Activated naive CD4-positive, alpha-beta T cell treated with anti-CD3 and anti-CD28 coated beads for 36 hours (primary cell): ENCODE results near the gene LRRC66. TPM values are rescaled to one million over a fixed set of nuclear protein-coding genes. Genes with fewer than 3 reads are reported as not detected.

Source experiments
- CTCF ChIA-PET: fragments of 350-600 bp; sonication (Branson Sonifier 250); formaldehyde crosslinking; loops from one replicate; lab custom pipeline; 2021; ENCODE audit warnings: antibody characterized with exemption; lab: Charles Lee
- DNase-seq: peaks from one replicate; pipeline ENCODE4 v3.0.0-alpha.2; 2020
- H3K27ac Mint-ChIP-seq: one replicate; pipeline ENCODE4 v1.8.0; 2021; ENCODE audit warnings: mild to moderate bottlenecking, mixed read lengths
- H3K27me3 Mint-ChIP-seq: one replicate; pipeline ENCODE4 v1.8.0; 2021; ENCODE audit warnings: low read depth, mixed read lengths
- H3K36me3 Mint-ChIP-seq: one replicate; pipeline ENCODE4 v1.8.0; 2021; ENCODE audit warnings: low read depth, mixed read lengths
- H3K4me1 Mint-ChIP-seq: one replicate; pipeline ENCODE4 v1.8.0; 2021; ENCODE audit warnings: low read depth, mixed read lengths
- H3K4me3 Mint-ChIP-seq: one replicate; pipeline ENCODE4 v1.8.0; 2021; ENCODE audit warnings: mild to moderate bottlenecking, moderate library complexity, mixed read lengths
- H3K9me3 Mint-ChIP-seq: one replicate; pipeline ENCODE4 v1.8.0; 2021; ENCODE audit warnings: mixed read lengths
- intact Hi-C: fragments of 100-400 bp; cut with micrococcal nuclease; formaldehyde crosslinking; loops from one replicate; pipeline ENCODE4 v1.15.1; 2023
- total RNA-seq, 2 experiments: library from RNA; stranded (reverse); gene quantifications; one replicate each; pipeline ENCODE4 v1.2.3, GENCODE V29; 2021

Gene LRRC66
- total RNA-seq, 2 experiments from 2014 or later, result not detected

DNA sequence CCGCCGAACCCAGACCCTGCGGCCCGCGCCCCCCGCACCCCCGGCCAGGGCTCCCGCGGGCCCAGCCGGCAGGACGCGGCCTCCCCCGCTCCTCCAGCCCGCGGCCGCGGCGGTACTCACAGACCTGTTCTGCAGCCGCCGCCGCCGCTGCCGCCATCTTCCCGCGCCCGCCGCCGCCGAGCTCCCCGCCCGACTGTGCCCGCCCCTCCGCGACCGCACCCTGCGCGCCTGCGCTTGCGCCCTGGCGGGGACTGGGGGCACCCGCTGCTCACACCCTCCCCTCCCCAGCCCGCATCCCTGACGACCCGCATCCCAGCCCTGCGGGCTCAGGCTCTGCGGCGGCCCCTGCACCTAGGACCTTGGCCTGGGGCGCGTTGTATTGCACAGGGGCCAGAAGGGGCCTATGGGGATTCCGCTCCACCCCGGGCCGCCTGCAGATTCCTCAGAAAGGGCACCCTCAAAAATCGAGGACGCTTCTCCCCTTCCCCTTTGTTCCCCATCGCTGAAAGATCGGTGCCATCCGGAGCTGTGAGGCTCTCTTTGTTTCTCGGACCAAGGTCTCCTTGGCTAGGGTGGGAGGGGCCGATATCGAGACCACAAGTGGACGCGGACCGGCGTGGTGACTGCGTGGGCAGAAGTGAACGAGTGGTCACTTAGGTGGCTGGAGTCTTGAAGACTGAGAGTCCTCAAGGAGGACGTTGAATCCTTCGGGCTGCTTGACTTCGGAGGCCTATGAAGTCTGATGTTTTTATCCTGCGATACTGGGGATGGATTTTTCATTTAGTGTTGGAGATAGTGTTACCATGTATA, 18.1 kb upstream of the LRRC66 start, which contains the start of gene SGCB:
Gene SGCB, minus strand, starts transcription at position 197 of the 810 bp plus-strand sequence. Its CDS starts 40 bp downstream, at position 157.
- Mint-ChIP-seq H3K27ac (no peak within 1 kb of the TSS), H3K36me3 (no peaks in the 10 kb centered on the region), H3K9me3 (no peaks in the 10 kb centered on the region), H3K4me1 (peaks cover 20% of the 10 kb centered on the region), H3K4me3 (peak within 1 kb of the TSS; percentile 79), H3K27me3 (peaks cover 13% of the 10 kb centered on the region)
- intact Hi-C loops, result loop anchor here (1.0 to 10.0 kb wide), 2 partner anchors 195 to 676 kb away; partner anchors contain the start of gene DCUN1D4
- CTCF ChIA-PET, result interaction anchor here (1.1 to 1.5 kb wide), 3 partner anchors 10 to 142 kb away, joined by 3 read pairs; no protein-coding TSS in a partner anchor
- peak; percentile 66 for DNase-seq

DNA sequence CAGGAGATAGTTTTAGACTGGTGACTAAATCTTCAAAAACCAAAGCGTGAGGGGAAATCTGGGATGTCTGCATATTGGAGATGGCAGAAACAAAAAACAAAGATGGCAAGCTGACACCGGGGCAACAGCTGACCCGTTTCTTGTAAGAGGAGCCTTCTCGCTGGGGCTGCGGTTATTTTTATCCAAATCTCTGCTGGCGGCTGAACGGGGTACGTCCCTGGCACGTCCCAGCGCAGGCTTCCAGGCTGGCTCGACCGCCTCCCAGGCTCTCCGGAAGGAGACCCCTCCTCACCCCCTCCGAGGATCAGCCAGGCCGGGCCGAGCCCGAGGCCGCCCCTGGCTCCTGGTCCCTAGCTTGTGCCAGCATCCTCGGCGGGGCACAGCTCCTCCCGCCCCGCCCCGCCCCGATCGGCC, 17.5 kb upstream of the LRRC66 start:
- H3K4me1 Mint-ChIP-seq, result peaks cover 20% of the 10 kb centered on the region
- DNase-seq, result peak; percentile 48
- intact Hi-C loops, result loop anchor here (1.0 to 10.0 kb wide), 2 partner anchors 194 to 677 kb away; partner anchors contain the start of gene DCUN1D4
- H3K36me3 Mint-ChIP-seq, result no peaks in the 10 kb centered on the region
- H3K27ac Mint-ChIP-seq, result no peak overlapping the region
- H3K9me3 Mint-ChIP-seq, result no peaks in the 10 kb centered on the region
- H3K4me3 Mint-ChIP-seq, result peak overlapping the region; percentile 79
- H3K27me3 Mint-ChIP-seq, result peaks cover 11% of the 10 kb centered on the region
- CTCF ChIA-PET, result interaction anchor here (1.1 to 1.5 kb wide), 3 partner anchors 9 to 142 kb away, joined by 3 read pairs; no protein-coding TSS in a partner anchor

DNA sequence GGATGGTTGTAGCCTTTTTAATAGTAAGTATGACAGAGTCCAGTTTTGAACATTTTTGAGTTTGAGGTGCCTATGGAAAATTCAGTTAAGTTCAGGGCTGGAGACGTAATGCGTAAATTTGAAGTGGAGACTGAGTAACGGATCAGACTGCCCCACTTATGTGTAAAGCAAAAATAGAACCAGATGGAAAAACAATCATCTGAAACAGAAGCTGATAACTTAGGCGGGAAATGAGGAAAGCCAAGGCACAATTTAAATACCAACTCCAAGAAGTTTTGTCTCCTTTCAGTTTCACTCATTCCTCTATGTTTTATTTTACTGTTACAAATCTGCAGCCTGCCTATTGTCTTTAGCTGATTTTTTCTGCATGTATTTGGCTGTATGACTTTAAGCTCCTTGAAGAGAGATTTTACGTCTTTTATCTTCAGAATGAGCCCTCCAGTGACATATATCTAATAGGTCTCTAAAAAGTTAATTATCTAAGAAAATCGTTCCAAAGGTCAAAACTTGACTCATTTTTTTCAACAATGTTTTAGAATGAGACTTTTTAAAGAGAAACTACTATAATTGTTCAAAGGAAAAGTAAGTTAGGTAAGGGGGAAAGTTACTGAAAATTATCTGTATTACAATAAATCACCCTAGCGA, 16.8 kb upstream of the LRRC66 start:
- no peaks in the 10 kb centered on the region for H3K9me3 Mint-ChIP-seq
- peaks cover 20% of the 10 kb centered on the region for H3K4me1 Mint-ChIP-seq
- H3K27ac Mint-ChIP-seq, result no peak overlapping the region
- H3K4me3 Mint-ChIP-seq, result peak overlapping the region; percentile 79
- no peaks in the 10 kb centered on the region for H3K36me3 Mint-ChIP-seq
- no peak for DNase-seq
- CTCF ChIA-PET, result interaction anchor here (1.5 kb wide), 1 partner anchor 141 kb away, joined by 3 read pairs; no protein-coding TSS in a partner anchor
- H3K27me3 Mint-ChIP-seq, result peaks cover 6% of the 10 kb centered on the region
- intact Hi-C loops, result loop anchor here (10.0 kb wide), 1 partner anchor 678 kb away; no protein-coding TSS in a partner anchor

DNA sequence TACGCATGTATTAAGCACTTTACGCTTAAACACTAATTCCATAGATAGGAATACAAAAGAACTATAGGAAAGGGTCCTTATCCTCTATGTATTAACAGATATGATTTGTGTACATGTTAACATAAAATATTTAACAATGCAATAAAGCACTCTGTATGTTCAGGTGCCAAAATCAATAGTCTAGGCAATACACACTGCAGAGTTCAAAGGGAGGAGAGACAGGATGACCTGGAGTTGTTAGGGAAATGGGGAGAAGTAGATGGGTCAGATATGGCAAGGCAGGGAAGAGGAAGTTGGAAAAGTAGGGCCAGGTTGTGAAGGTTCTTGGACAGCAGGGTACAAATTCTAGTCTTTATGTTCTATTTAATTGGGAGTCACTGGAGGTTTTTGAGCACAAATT, 15.0 kb upstream of the LRRC66 start:
- CTCF ChIA-PET, result no interaction called here
- no peaks in the 10 kb centered on the region for H3K9me3 Mint-ChIP-seq
- peaks cover 1% of the 10 kb centered on the region for H3K36me3 Mint-ChIP-seq
- H3K4me1 Mint-ChIP-seq, result peaks cover 20% of the 10 kb centered on the region
- DNase-seq, result no peak
- intact Hi-C loops, result loop anchor here (10.0 kb wide), 1 partner anchor 680 kb away; no protein-coding TSS in a partner anchor
- peaks cover 2% of the 10 kb centered on the region for H3K27me3 Mint-ChIP-seq
- no peak overlapping the region for H3K27ac Mint-ChIP-seq
- no peak overlapping the region for H3K4me3 Mint-ChIP-seq

GRCh38 chr4:52032005-52032404, 11.8 kb upstream of the LRRC66 start:
- CTCF ChIA-PET, result no interaction called here
- intact Hi-C loops, result loop anchor here (10.0 kb wide), 1 partner anchor 683 kb away; no protein-coding TSS in a partner anchor

GRCh38 chr4:52028970-52029369, 8.8 kb upstream of the LRRC66 start:
- Mint-ChIP-seq H3K4me1 (no peaks in the 10 kb centered on the region), H3K4me3 (no peak overlapping the region), H3K27ac (no peak overlapping the region), H3K27me3 (no peaks in the 10 kb centered on the region), H3K36me3 (peaks cover 10% of the 10 kb centered on the region), H3K9me3 (no peaks in the 10 kb centered on the region)
- CTCF ChIA-PET, result interaction anchor here (1.0 kb wide), 1 partner anchor 9 kb away, joined by 3 read pairs; the partner anchor contains the start of gene SGCB
- DNase-seq, result no peak
- intact Hi-C loops, result no loop called here

More at GRCh38 chr4:52032005-52032404, 11.8 kb upstream of the LRRC66 start:
- Mint-ChIP-seq H3K27me3 (no peaks in the 10 kb centered on the region), H3K36me3 (peaks cover 9% of the 10 kb centered on the region), H3K27ac (no peak overlapping the region), H3K4me1 (peaks cover 9% of the 10 kb centered on the region), H3K9me3 (no peaks in the 10 kb centered on the region), H3K4me3 (no peak overlapping the region)
- DNase-seq, result no peak

DNA sequence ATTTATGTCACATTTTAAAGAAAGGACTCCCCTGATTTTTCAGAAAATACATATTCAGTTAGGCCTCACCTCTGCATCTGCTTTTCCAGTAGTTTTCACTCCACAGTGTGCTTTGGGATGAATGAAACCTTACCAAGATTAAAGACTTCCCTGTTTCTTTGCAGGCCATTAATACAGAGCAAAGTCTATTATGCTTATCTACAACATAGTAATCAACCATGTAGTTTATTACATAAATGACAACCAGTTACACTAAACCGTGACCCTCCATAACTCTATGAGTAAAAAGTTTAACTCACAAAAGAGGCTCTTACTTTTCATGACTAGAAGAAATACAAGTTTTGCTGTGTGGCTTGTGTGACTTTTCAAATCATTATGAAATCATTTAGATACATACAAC, 2.3 kb downstream of the LRRC66 start:
- no peak overlapping the region for H3K4me3 Mint-ChIP-seq
- no peak for DNase-seq
- H3K9me3 Mint-ChIP-seq, result no peaks in the 10 kb centered on the region
- no peak overlapping the region for H3K27ac Mint-ChIP-seq
- no peaks in the 10 kb centered on the region for H3K4me1 Mint-ChIP-seq
- peaks cover 1% of the 10 kb centered on the region for H3K36me3 Mint-ChIP-seq
- CTCF ChIA-PET, result no interaction called here
- no peaks in the 10 kb centered on the region for H3K27me3 Mint-ChIP-seq
- intact Hi-C loops, result no loop called here

DNA sequence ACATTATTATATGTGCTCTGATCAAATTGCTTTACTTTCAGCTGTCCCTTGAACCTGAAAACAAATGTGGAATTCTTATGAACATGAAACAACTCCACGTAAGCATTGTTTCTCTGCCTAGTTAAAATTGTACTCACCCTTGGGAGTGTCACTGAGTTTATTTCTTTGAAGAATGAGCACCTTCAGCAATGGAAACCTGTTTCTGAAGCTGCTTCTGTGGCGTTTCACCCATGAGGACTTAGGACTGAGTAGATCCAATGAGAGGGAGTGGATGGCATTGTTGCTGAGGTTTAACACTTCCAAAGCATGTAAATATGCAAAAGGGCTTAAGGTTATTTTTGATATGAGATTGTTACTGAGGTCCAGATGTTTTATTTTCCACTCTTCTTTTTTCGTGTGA, 3.2 kb downstream of the LRRC66 start:
- H3K27me3 Mint-ChIP-seq, result no peaks in the 10 kb centered on the region
- intact Hi-C loops, result no loop called here
- no peaks in the 10 kb centered on the region for H3K9me3 Mint-ChIP-seq
- DNase-seq, result no peak
- CTCF ChIA-PET, result no interaction called here
- H3K27ac Mint-ChIP-seq, result no peak overlapping the region
- no peaks in the 10 kb centered on the region for H3K4me1 Mint-ChIP-seq
- H3K36me3 Mint-ChIP-seq, result no peaks in the 10 kb centered on the region
- H3K4me3 Mint-ChIP-seq, result no peak overlapping the region

DNA sequence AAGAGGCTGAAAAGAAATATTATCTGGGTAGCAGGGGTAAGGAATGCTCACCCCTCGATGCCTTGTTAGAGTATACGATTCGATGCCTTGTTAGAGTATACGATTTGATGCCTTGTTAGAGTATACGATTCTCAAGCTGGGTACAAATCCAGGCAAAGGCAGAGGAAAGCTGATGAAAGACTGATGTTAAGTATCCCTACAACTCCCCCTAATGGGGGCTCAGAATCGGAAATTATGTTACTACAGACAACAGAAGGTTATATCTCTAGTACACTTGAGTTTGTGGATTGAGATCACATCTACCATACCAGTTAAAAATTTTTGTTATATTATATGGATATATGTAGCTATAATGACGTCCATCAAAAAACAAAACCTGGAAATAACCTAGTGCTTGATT, 4.8 kb downstream of the LRRC66 start:
- CTCF ChIA-PET, result interaction anchor here (0.6 kb wide), 1 partner anchor 15 kb away, joined by 3 read pairs; no protein-coding TSS in a partner anchor
- H3K27me3 Mint-ChIP-seq, result no peaks in the 10 kb centered on the region

DNA sequence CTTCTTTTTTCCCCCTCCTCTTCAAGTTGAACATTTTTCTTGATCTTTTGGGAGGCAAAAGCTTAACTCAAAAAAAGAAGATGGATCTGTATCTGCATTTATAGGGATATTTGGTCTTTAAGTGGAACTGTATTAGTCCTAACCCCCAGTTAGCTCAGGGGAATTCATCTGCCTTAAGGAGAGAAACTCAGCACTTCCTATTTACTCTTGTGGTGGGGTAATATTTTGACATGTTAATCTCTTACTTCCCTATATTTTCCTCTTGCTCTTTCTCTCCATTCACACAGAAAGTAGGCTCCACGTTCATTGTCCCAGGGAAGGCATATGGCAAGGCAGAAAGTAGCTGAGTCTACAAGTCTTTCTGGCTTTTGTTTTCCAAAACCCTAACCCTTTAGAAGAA, 5.3 kb downstream of the LRRC66 start:
- Mint-ChIP-seq H3K27me3 (no peaks in the 10 kb centered on the region), H3K9me3 (no peaks in the 10 kb centered on the region), H3K27ac (no peak overlapping the region), H3K4me1 (no peaks in the 10 kb centered on the region), H3K4me3 (no peak overlapping the region), H3K36me3 (no peaks in the 10 kb centered on the region)
- CTCF ChIA-PET, result interaction anchor here (0.6 kb wide), 1 partner anchor 15 kb away, joined by 3 read pairs; no protein-coding TSS in a partner anchor
- DNase-seq, result no peak
- intact Hi-C loops, result loop anchor here (5.0 kb wide), 1 partner anchor 108 kb away; no protein-coding TSS in a partner anchor

More for the DNA sequence above, 4.8 kb downstream of the LRRC66 start:
- H3K9me3 Mint-ChIP-seq, result no peaks in the 10 kb centered on the region
- intact Hi-C loops, result no loop called here
- no peak overlapping the region for H3K27ac Mint-ChIP-seq
- H3K4me1 Mint-ChIP-seq, result no peaks in the 10 kb centered on the region
- DNase-seq, result no peak
- H3K4me3 Mint-ChIP-seq, result no peak overlapping the region
- no peaks in the 10 kb centered on the region for H3K36me3 Mint-ChIP-seq

GRCh38 chr4:52012651-52013050, 7.5 kb downstream of the LRRC66 start:
- no peak overlapping the region for H3K4me3 Mint-ChIP-seq
- CTCF ChIA-PET, result no interaction called here
- no peaks in the 10 kb centered on the region for H3K27me3 Mint-ChIP-seq
- DNase-seq, result no peak
- no peaks in the 10 kb centered on the region for H3K36me3 Mint-ChIP-seq
- H3K9me3 Mint-ChIP-seq, result no peaks in the 10 kb centered on the region
- intact Hi-C loops, result loop anchor here (5.0 kb wide), 1 partner anchor 105 kb away; no protein-coding TSS in a partner anchor
- no peaks in the 10 kb centered on the region for H3K4me1 Mint-ChIP-seq
- no peak overlapping the region for H3K27ac Mint-ChIP-seq

- intact Hi-C loops, result loop anchor here (5.0 kb wide), 1 partner anchor 104 kb away; no protein-coding TSS in a partner anchor
- Mint-ChIP-seq H3K27ac (no peak overlapping the region), H3K36me3 (no peaks in the 10 kb centered on the region), H3K27me3 (no peaks in the 10 kb centered on the region), H3K9me3 (no peaks in the 10 kb centered on the region), H3K4me3 (no peak overlapping the region), H3K4me1 (no peaks in the 10 kb centered on the region)
- no peak for DNase-seq
- CTCF ChIA-PET, result no interaction called here
Measured at GRCh38 chr4:52010986-52011385, 9.2 kb downstream of the LRRC66 start.
